GM19438 (cell line): Measurements from ENCODE around the gene SPRED3.

Experiments used
- ATAC-seq: cut with Tn5 transposase; IDR thresholded peaks from one replicate; pipeline ENCODE4 v1.9.1; 2021; ENCODE audit warnings: low read depth; ENCODE audit not compliant: unreplicated experiment

Gene SPRED3

DNA sequence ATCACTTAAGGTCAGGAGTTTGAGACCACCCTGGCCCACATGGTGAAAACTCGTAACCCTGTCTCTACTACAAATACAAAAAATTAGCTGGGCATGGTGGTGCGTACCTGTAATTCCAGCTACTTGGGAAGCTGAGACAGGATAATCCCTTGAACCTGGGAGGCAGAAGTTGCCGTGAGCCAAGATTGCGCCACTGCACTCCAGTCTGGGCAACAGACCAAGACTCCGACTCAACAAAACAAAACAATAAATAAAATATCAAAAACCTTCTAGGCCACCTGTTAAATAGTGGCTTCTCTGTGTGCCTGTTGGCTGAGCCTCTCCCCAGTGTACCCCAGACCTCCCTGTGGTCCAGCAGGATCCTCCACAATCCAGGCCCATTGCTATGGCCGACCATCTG is 17.4 kb upstream of the SPRED3 start:
- no peak for ATAC-seq

DNA sequence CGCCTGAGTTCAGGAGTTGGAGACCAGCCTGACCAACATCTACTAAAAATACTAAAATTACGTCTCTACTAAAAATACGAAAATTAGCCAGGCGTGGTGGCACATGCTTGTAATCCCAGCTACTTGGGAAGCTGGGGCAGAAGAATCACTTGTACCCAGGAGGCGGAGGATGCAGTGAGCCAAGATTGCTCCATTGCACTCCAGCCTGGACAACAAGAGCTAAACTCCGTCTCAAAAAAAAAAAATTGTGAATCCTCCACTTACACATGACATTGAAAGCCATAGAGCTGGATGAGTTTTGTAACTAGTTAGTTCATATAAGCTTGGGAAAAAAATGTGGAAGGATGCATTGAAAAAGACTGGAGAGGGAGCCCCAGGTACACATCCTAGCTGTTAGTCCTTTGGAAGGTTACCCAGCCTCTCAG is 14.6 kb upstream of the SPRED3 start:
- ATAC-seq, result no peak

DNA sequence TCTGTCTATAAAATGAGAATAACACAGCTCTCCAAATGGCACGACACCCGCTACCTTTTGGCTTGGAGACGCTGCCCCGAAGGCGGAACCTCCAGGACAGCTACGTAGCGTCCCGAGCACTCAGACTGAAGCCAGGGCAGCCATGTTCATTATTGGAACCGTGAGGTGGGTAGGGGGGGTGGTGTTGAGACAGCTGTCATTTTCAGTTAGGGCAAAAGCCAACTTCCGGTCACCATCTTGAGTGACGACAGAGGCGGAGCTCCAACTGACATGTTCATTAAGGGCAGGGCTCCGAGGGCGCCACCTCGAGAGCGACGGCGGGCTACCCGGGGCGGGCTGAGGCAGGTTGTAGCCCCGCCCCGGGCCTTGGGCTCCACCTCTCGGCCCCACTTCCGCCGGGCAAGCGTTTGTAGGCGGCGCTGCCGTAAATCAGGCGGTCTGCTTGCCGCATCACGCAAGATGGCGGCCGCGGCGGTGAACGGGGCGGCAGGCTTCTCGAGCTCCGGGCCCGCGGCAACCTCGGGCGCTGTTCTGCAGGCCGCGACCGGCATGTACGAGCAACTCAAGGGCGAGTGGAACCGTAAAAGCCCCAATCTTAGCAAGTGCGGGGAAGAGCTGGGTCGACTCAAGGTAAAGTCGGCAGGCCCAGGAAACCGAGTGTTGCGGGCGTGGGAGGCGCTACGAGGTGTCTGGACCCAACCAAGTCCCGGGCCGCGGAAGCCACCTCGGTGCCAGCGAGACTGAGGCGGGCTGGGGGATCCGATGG is 14.0 kb upstream of the SPRED3 start, which contains the start of gene PSMD8:
Gene PSMD8 (plus strand): TSS at position 240 of the 766 bp plus-strand sequence. CDS start 31 bp downstream, at position 271.
- ATAC-seq, result peak; percentile 94

DNA sequence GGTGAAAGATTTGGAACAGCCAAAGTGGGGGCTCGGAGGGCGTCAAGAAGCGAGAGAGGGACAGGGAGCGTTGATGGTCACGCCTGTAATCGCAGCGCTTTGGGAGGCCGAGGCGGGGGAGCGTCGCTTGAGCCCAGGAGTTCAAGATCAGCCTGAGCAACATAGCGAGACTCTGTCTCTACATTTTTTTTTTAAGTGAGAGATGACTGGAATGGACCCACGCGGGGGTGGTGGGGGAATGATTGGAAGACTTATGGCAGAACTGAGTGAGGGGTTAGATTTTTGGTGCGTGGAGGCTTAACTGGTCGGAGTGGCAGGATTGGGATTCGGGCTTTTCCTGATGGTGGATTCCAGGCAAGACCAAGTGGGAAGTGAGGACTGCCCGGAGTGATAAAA is 13.4 kb upstream of the SPRED3 start:
- ATAC-seq, result no peak

DNA sequence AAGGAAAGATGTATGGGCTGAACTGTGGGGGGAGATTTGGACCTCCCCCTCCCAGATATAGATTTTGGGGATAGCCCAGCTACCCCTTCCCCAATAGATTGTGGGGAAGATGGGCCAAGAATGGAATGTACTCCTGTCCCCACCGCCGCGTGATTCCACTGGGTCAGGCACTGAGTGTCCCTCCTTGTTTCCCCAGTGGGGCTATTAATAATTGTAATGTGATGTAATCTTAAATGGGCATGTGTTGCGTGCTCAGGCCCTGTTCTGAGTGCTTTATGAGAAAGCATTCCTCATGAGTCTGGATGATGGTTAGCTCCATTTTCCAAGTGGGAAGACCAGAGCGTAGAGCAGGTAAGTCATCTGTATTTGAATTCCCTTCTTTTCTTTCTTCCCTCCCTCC is 12.7 kb upstream of the SPRED3 start:
- ATAC-seq, result no peak

DNA sequence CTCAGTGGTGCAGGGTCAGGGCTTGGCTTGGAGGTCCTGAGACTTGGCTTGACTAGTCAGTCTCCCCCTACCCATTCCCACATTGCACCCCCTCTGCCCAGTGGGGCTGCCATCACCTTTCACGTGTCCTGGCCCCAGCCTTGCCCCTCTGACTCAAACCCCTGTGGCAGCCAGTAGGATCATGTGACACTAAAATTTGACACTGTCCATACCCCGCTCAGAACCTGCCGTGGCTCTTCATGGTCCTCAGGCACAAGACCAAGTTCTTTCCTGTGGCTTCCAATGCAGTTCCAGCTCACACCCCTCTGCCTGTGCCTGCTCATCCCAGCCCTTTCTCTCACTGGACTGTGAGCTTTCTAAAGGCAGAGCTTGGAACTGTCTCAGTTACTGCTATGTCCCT is 11.9 kb upstream of the SPRED3 start:
- ATAC-seq, result no peak

DNA sequence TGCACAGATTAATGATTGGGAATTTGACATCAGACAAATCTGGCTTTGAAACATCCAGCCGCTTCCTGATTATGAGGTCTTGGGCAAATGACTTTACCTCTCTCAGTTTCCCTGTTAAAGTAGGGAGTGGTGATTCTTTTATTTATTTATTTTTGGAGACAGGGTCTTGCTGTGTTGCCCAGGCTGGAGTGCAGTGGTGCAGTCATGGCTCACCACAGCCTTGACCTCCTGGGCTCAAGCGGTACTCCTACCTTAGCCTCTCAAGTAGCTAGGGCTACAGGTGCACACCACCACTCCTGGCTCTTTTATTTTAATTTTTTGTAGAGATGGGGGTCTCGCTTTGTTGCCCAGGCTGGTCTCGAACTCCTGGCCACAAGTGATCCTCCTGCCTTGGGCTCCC is 11.4 kb upstream of the SPRED3 start:
- no peak for ATAC-seq

DNA sequence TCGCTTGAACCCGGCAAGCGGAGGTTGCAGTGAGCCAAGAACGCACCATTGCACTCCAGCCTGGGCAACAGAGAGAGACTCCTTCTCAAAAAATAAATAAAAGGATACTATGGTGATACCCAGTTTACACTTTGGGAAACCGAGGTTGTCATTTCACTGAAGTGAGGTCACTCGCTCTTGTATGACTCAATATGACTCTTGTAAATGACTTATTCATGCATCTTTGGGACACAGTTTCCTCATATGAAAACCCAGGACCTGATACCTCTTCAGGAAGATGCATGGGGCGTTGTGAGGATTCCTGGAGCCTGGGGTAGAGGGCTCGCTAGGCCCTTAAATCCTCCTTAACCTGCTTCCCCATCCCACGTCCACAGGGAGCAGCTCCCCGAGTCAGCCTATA is 9.6 kb upstream of the SPRED3 start:
- no peak for ATAC-seq

DNA sequence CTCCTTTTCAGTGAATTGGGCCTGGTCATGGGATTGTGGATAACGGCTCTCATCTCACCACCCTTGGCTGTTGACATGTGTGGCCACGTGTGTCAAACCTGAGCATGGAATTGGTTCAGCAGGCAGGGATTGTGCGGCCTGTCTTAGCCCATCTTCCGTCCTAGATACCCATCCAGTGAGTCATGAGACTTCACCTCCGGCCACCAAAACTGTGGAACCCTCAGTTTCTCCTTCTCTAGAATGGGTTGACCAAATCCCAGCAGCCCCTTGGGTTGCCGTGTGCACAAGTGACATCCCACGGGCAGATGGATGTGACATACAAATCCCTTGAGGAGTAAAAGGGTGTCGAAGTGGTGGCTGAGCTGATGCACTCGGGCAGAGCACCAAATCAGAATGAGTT is 7.4 kb upstream of the SPRED3 start:
- ATAC-seq, result no peak

DNA sequence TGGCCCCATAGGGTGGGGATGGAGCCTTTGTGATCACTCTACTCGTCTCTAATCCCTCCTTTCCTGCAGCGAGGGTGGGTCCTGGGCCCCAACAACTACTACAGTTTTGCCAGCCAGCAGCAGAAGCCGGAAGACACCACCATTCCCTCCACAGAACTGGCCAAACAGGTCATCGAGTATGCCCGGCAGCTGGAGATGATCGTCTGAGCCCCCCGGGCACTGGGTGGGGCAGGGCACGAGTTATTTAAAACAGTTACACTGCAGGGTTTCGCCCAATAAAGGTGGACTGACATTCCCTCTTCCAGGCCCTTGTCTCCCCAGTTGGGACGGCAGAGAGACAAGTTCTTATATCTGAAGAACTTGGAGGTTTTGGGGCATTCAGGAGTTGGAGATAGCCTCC is 5.3 kb upstream of the SPRED3 start:
- no peak for ATAC-seq

DNA sequence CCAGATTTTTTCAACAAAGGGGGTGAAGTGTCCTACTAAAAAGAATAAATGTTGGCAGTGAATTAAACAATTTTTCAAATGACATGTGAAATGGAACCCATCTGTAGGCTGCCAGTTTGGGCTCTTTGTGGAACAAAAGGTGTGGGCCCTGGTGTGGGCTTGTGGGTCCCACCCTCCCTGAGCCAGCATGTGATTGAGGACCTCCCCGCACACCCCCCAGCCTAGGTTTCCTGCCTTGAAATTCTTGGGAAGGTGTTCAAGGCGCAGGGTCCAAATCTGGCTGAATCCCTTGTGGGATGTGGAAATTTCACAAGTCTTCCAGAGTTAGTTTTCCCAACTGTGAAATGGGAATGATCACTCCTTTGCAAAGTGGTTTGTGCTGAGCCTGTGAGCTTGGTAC is 4.8 kb upstream of the SPRED3 start:
- no peak for ATAC-seq

DNA sequence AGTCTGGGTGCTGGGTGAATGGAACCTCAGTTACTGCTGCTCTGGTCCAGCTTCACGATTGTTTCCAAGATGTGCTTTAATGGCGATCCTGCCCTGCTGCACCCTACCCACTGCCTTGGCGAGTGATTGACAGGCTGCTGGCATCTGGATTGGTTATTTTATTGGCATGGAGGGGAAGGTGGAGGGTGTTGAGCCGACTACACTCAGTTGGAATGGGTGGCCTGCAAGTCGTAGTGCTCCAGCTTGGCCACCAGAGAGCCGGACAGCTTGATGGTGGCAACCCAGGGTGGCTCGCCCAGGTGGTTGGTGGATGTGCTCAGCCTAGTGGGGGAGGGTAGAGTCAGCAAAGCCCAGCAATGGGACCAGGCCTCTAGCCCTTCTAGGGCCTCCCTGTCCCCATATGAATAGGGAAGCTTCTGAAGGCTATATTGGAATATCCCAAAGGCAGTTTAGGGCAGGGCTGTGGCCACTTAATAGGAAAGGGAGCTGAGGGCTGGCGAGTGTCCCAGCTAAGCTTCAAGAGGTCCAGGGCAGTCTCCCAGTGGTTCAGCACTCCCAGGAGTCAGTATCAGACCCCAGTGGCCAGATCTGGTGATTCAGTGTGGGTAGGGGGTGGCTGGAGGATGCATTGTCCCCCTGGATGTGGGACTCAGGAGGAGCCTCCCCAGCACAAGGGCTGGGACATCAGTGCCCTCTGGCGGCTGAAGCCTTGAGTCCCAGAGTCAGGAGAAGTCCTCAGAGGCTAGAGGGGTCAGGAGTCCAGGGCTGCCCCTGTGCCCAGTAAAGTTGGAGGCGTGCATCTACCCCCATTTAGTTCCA is 4.1 kb upstream of the SPRED3 start:
- ATAC-seq, result no peak

DNA sequence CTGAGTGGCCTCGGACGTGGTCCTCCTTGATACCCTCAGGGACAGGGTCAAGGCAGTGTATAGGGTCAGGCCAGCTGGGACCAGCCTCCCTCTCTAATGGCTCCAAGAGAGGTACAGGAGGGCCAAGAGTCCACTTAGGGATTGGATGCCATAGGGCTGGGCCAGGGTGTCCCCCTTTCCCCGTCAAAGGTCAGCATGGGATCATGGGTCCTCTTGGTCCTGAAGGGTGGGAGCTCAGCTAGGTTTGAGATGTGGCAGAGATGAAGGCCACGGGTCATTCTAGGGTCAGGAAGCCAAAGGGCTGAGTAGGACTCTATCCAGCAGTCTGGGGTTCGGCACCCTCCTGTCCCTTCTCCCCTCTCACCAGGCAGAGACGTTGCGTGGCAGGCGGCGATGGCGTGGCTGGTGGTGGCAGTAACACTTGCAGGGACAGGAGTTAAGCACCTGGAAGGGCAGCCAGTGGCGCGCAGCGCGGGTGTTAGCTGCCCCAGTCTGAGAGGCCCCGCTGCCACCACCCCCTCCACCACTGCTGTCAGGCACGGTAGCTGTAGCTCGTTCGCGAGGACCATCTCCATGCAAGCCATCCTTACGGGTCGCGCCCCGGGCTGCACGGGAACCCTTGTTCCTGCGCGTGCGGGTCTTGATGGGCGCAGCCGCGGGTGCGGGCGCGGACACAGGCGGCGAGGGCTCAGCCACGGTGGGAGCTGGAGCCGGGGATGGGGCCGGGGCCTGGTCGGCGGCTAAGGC is 3.3 kb upstream of the SPRED3 start:
- no peak for ATAC-seq

DNA sequence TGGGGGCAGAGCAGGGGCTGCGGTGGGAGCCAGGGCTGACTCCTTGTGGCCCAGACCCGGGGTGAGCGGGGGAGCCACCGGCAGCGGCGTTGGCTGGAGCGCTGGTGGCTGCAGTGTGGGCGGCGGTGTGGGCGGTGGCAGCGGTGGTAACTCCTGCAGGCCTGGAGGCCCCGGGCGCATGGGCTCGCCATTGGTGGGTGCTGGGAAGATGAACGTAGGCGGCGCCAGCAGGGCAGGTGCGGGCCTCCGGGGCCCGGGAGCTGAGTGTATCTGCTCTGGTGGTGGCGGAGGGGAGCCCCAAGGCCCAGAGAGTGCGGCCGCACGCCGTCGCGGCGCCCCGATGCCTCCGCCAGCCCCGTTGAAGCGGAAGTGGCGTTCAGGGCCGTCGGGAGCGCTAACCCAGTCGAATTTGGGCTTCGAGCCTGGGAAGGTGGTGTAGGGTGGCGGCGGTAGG is 2.7 kb upstream of the SPRED3 start:
- no peak for ATAC-seq

DNA sequence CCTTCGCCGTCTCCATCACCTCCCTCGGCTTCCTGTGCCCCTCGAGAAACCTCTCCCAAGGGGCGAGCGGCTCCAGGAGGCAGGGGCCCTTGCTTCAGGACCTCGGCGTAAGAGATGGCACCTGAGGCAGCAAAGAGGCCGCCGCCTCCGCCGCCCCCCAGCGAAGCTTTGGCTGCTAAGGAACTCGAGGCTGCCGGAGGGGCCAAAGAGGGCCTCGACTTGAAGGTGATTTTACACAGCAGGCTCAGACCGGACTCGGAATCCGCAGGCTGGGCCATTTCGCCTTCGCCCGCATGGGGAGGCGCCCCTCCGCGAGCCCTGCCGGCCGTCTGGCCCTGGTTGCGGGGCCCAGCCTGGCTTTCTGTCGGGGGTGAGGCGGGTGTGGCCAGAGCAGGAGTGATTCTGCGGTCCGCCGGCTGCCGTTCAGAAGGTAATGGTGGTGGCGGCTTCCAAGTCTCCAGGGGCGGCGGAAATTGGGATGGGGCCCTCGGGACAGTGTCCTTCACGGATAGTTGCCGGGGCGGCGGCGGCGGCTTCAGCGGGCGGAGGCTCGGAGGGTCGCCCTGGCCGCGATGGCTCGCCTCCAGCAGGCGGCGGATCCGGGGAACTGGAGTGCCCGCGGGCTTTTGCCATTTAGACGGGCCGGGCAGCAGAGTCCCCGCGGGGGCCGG is 2.1 kb upstream of the SPRED3 start:
- no peak for ATAC-seq

DNA sequence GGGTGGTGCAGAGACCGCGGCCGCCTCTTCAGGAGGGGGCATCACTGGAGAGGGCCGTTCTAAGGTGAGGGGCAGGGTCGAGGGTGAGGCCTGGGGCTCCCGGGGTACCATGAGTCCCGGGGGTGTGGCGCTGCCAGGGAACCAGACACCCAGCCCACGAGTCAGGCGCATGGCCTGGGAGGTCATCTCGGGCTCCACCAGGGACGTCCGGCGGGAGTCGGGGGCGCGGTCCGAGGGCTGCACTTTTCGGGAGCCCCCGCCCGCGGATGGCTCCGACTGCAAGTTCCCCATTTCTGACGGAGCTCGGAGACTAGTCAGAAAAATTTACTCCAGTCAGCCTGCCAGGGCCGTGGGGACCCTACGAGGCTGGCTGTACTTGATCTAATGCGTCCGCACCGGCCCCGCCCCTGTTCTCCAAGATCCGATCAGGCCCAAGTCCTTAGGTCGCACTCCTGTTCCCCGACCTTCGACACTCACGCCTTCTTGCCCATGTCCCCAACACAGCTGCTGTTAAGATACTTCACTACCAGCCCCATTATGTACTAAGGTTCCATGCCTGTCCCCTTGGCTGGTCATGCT is 1.4 kb upstream of the SPRED3 start:
- ATAC-seq, result no peak

DNA sequence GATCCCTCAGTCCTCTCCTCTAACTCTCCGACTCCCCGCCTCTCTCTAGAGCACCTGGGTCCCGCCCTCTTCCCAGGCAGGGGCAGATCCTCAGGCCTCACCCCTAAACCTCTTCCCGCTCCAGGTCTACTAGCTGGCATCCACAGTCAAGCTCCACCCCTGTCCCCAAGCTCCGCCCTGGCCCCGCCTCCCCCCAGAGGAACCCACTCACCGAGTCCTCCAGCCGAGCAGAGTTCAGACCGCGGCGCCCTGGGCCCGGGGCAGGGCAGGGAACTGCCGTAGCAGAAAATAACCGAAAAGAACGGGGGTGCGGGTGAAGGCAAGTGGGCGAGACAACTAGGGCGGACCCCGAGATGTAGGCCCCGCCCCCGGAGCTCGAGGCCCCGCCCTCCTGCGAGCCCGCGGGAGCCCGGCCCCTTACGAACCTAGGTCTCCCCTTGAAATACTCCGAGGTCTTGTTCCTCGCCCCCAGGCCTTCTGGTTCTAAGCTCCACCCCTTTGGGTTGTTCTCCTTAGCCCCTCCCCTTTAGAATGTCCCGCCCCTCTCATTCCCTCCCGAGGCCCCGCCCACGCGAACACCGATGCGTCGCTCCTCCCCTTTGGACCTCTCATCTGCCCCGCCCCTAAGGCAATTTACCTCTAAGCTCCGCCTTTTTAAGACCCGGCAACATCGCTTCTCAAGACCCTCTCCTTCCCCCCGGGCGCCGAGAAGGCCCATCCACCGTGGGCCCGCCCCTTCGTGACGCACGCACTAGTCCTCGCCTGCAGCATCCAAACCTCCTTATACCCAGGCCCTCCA is 748 bp upstream of the SPRED3 start, which contains the start of gene GGN:
Gene GGN (minus strand): TSS at position 485 of the 799 bp plus-strand sequence. CDS start 773 bp downstream, outside the sequence.
- ATAC-seq, result no peak

DNA sequence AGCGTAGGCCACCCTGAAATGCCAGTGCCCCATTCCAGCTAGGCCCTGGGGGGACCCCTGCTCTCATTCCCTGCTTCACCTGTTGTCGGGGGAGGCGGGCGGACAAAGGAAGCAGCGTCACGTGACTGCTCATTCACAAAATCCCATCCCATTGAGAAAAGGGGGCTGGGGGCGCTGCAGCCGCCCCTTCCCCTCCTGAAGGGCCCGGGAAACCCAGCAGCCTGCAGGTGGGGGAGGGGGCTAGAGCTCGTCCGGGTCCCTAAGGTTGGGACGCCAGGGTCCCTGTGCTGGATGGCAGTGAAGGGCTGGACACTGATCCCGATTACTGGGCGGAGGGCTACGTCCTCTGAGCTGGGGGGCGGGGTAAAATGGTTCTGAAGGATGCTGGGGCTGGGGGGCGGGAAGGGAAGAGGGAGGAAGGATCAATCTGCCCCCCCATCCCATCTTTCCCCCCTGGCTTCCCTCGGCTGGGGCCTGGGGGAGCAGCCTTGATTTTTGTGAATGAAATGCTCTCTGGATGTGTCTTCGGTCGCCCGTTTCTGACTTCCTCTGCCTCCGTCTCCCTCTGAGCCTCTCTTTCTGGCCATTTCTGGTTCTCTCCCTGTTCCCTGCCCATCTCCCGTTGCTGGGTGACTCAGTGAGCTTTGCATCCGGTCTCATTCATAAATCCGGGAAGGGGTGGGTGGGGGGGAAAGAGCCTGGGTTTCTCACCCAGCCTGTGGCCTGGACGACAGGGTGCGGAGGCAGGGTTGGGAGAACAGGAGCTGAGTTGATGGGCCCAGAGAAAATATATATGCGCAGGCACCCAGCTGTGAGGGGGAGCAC is 816 bp downstream of the SPRED3 start:
- ATAC-seq, result no peak
